K562 (cell line): ENCODE results near the gene TRAPPC13. TPM values are rescaled to one million over a fixed set of nuclear protein-coding genes. Genes with fewer than 3 reads are reported as not detected.

Experiments used
- BCOR ChIP-seq: fragments of 450-650 bp; IDR thresholded peaks from 2 replicates; pipeline ENCODE4 v1.6.1; 2016
- HIVEP1 ChIP-seq: fragments of 250-450 bp; sonication (Bioruptor Pico); IDR thresholded peaks from 2 replicates; pipeline ENCODE4 v1.4.0; 2020; ENCODE audit warnings: mild to moderate bottlenecking
- NFRKB ChIP-seq: fragments of 450-650 bp; IDR thresholded peaks from 2 replicates; pipeline ENCODE4 v1.6.1; 2016; ENCODE audit warnings: low read depth
- POLR2AphosphoS5 ChIP-seq: IDR thresholded peaks from 2 replicates; pipeline ENCODE4 v1.6.1; 2011; ENCODE audit warnings: mild to moderate bottlenecking, low read depth, low read length, moderate library complexity; ENCODE audit not compliant: control insufficient read depth, insufficient read depth
- SRF ChIP-seq, 2 experiments: fragments of 250-450, 450-650 bp in 1 of 2; sonication (Bioruptor Pico) in 1 of 2; sonication (generic) in 1 of 2; formaldehyde crosslinking; IDR thresholded peaks; 2 replicates each; pipeline versions ENCODE4 v1.5.0 to v1.5.1; 2020 to 2022; ENCODE audit warnings: mild to moderate bottlenecking in 1 of 2, missing genetic modification reagents in 1 of 2
- STAT6 ChIP-seq: sonication (generic); formaldehyde crosslinking; IDR thresholded peaks from 2 replicates; pipeline ENCODE4 v1.8.1; 2023; ENCODE audit warnings: mild to moderate bottlenecking, missing genetic modification reagents
- TCFL5 ChIP-seq: fragments of 250-450 bp; sonication (Bioruptor Pico); conservative IDR thresholded peaks from 2 replicates; pipeline ENCODE4 v1.6.1; 2021; ENCODE audit warnings: mild to moderate bottlenecking, moderate library complexity, matching md5 sums
- ZBTB40 ChIP-seq, 2 experiments: fragments of 450-650 bp in 1 of 2; sonication (generic) in 1 of 2; formaldehyde crosslinking in 1 of 2; IDR thresholded peaks; 2 replicates each; pipeline versions ENCODE4 v1.7.1 to v1.9.0; 2016 to 2022; ENCODE audit warnings: inconsistent platforms in 1 of 2, mild to moderate bottlenecking in 1 of 2, missing genetic modification reagents in 1 of 2
- ZMIZ1 ChIP-seq, 2 experiments: fragments of 150-350 bp in 1 of 2; IDR thresholded peaks; 2 replicates each; pipeline ENCODE4 v1.6.1; 2012 to 2016; ENCODE audit warnings: low read depth in 2 of 2, low read length in 2 of 2, mild to moderate bottlenecking in 1 of 2, moderate library complexity in 1 of 2
- ZNF24 ChIP-seq: fragments of 450-650 bp; IDR thresholded peaks from 2 replicates; pipeline ENCODE4 v1.6.1; 2016
- ZNF785 ChIP-seq: fragments of 250-450 bp; sonication (Bioruptor Pico); IDR thresholded peaks from 2 replicates; pipeline ENCODE4 v1.4.0; 2020; ENCODE audit warnings: mild to moderate bottlenecking
- polyA plus RNA-seq, 8 experiments: library from polyadenylated mRNA; depleted of rRNA in 4 of 8; stranded (reverse) in 5 of 8; unstranded in 3 of 8; fragments of >200 nt; fragmentation: Nextera tagmentation in 2 of 8; fragmentation: Illumina TruSeq in 1 of 8; extraction: Ambion mirVana in 2 of 8; extraction: Trizol in 1 of 8; gene quantifications; 2 replicates each; pipeline versions ENCODE4 v1.2.1 to v1.2.3, GENCODE V29; 2011 to 2014; ENCODE audit warnings: inconsistent platforms in 1 of 8, missing spikeins in 1 of 8
- total RNA-seq, 7 experiments: library from RNA; depleted of rRNA in 6 of 7; stranded (reverse); fragments of >200 nt in 6 of 7; fragmentation: Illumina TruSeq in 2 of 7; extraction: Trizol in 2 of 7; gene quantifications; 2 replicates each; pipeline versions ENCODE4 v1.2.1 to v1.2.3, GENCODE V29; 2011 to 2021; ENCODE audit warnings: low replicate concordance in 1 of 7

Gene TRAPPC13
- total and polyA plus RNA-seq, 9 of the 15 experiments (the other 6 are each of a cell fraction or from before 2014, with no cell fraction given), result 16.2 to 43.8 (median 24.0) TPM

- TF ChIP-seq STAT6 (CRISPR knock-in tag) (no peak), BCOR (no peak), HIVEP1 (CRISPR knock-in tag) (0 out of 2 replicates have a peak, but pooled peaks have one; percentile 22), ZNF785 (no peak), TCFL5 (CRISPR knock-in tag) (no peak), POLR2AphosphoS5 (peak; percentile 62; the same call in 1 of the 2 replicates), SRF (CRISPR knock-in tag; IDR thresholded peaks at IDR 0.05) (no peak), ZMIZ1 (IDR thresholded peaks at IDR 0.05; ENCODE audit: low read depth in 2 of 2, low read length in 2 of 2) (no peak), NFRKB (no peak; the same call in 1 of the 2 replicates), ZNF24 (no peak), ZBTB40 (IDR thresholded peaks at IDR 0.05) (no peak), ZBTB40 (CRISPR knock-in tag; IDR thresholded peaks at IDR 0.05) (no peak)
These were observed 729 bp upstream of the TRAPPC13 start, which contains the start of gene TRIM23 (continued) for GRCh38 chr5:65624025-65624570.
